LoVo (cell line): ENCODE measurements around the gene WSCD2.

Source experiments
- DNase-seq: peaks from one replicate; pipeline ENCODE4 v3.0.0-alpha.2; 2016; ENCODE audit warnings: low spot score

Gene WSCD2

DNA sequence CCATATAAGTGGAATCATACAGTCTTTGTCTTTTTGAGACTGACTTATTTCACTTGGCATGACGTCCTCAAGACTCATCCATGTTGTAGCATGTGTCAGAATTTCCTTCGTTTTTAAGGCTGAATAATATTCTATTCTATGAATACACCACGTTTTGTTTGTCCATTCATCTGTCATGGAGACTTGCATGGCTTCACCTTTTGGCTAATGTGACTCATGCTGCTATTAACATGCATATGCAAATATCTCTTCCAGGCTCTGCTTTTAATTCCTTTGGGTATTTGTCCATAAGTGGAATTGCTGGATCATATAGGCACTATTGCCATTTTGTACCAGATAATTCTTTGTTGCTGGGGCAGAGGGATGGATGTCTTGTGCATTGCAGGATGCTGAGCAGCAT, 19.6 kb upstream of the WSCD2 start:
- no peak for DNase-seq

DNA sequence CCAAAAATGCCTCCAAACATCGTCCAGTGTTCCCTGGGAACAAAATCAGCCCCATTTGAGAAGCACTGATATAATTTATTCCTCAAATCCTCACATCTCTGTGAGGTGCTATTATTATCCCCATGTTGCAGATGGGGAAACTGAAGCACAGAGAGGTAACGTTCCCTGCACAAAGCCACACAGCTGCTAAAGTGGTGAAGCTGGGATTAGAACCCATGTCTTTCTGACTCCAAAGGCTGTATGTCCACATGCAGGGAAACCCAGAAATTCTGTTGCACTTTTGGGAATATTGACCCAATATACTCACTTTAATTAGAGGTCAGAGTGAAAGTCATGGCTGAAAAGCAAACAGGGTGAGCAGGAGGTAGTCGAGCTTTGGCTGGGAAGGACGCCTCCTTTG, 19.1 kb upstream of the WSCD2 start:
- no peak for DNase-seq

DNA sequence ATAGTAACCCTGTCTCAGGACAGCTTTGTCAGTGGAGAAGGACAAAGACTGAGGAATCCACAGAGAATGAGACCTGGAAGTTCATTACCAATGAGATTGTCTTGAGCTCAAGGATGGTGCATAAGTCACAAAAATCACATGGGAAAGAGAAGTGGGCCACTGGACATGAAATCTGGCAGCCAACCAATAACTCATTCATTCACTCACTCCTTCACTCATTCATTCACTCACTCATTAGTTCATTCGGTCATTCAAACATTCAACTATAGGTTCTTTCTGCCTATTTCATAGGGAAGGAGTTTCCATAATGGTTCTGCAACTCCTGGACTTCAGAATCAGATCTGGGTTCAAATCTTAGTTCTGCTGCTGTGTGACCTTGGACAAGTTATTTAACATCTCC, 18.2 kb upstream of the WSCD2 start:
- no peak for DNase-seq

DNA sequence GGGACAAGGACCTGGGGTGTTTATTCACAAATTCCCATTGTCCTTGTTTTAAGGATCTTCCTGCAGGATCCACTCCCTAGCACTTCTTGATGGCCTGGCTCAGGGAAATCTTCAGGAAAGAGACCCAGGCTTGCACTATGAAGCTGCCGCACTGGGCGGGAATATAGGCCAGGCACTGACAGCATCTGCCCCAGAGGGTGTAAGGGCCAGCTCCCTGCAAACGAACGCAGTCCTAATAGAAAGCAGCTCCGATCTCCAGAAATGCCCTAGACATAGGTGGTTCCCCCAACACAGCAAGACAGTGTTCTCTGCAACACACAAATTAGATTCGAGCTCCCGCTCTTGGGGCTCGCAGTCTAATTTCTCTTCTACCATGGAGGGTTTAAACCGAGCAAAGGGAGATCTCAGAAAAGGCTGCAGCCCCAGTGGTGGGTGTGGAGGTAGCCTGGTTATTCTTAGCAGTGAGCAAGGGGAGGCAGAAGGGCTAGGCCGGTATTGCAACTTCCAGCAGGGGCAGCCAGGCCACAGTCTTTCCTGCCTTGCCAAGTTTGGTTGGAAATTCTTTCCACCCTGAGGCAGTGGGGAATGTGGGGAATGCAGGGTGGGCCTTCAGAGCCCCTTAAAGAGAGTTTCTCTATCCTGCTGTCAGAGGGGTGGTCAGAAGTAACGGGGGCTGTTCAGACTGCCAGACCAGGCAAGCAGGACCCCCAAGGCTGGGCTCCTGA, 16.1 kb upstream of the WSCD2 start:
- no peak for DNase-seq

DNA sequence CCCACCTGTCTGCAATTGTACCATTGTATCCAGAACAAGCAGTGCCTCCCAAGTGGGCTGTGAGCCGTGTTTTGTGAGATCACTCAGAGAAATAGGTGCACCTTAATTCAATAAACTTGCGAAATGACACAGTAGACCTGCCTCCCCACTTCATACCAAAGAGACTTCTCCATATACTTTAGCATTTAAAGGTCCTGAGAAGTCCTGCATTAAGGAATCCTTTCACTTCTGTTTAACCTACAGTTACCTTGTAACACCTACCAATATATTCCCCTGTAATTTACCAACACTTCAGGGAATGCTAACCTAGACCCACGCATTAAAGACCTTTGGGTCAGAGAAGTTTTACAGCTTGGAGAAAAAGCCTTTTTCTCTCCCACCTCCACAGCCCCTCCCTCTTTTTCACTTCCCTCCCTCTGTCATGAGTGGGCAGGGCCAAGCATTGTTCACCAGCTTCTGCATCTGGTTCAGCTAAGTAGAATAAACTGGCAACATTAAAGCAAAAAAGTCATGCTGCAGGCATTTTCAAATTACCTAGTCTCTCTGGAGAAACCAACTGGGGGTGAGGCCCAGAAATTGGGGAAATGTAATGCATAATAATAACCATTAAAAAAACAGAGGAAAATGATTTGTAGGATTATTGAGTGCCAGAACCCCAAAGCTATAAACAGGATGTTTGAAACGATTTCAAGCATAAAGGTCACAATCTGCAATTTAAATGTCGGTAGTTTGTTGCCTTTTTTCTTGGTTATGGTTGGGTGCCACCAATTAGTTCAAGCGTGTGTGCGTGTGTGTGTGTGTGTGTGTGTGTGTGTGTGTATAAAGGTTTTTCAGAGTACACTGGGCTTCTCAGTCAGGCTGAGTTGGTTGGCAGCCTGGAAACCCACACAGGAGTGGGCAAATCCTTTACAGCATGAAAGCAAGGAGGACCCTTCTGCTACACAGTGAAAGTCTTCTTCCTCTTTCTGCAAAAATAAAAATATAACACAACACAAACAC, 13.7 kb upstream of the WSCD2 start:
- no peak for DNase-seq

DNA sequence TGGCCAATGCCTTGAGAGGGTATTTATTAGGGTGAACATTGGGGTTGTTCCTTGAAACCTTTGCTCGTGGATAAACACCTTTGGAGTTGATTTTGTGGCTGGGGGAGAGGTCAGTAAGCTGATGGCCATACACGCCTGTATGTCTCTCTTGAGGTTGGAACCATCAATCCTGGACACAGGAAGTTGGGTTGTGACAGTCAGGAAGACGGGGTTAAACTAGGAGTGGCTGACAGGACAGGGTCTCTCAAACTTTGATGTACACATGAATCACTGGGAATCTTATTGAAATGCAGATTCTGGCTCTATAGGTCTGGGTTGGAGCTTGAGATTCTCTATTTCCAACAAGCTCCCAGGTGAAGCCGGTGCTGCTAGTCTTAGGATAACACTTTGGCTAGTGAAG, 12.8 kb upstream of the WSCD2 start:
- DNase-seq, result no peak

DNA sequence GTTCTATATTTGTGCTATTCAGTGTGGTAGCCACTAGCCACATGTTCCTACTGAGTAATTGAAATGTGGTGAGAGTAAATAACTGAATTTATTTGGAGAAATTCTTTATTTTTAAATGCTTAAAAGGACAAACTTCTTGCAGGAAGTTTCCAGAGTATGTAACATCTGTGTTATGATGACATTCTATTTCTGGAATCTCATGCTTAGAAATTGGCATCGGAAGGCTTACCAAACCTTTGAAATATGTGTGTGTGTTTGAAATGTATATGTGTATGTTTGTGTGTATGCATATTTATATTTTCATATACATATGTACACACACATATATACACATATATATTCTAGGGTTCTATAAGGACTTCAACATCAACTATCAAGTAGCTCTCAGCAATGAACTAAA, 12.4 kb upstream of the WSCD2 start:
- no peak for DNase-seq

DNA sequence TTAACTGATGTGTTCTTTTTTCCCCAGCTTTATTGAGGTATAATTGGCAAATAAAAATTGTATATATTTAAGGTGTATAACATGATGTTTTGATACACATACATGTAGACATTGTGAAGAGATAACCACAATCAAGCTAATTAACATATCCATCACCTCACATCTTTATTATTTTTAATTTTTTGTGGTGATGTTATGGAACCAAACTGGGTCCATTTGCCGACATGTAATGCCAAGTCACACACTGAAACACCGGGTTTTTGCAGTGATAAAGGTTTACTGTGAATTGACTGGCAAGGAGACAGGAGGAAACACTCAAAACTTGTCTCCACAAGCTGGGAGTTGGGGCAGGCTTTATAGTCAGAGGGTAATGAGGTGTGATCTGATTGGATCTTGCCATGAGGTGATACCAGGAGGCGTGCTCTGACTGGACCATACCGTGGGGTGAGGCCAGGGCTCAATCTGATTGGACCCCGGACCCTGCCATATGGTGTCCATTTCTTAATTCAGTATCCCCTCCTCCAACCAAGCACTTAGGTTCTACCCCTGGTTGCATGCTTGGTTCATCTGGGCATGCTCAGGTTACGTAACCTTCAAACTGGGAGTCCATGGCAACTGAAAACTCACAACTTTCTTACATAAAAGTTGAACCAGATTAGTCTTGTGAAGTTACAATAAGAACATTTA, 11.8 kb upstream of the WSCD2 start:
- no peak for DNase-seq

DNA sequence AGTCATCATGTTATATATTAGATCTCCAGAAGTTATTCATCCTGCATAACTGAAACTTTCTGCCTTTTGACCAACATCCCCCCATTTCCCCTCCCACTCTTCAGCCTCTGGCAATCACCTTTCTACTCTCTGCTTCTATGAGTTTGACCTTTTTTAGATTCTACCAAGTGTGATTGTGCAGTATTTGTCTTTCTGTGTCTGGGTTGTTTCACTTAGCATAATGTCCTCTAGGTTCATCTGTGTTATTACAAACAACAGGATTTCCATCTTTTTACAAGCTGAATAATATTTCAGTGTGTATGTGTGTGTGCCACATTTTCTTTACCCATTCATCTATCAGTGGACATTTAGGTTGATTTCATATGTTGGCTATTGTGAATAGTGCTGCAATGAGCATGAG, 11.2 kb upstream of the WSCD2 start:
- DNase-seq, result no peak

DNA sequence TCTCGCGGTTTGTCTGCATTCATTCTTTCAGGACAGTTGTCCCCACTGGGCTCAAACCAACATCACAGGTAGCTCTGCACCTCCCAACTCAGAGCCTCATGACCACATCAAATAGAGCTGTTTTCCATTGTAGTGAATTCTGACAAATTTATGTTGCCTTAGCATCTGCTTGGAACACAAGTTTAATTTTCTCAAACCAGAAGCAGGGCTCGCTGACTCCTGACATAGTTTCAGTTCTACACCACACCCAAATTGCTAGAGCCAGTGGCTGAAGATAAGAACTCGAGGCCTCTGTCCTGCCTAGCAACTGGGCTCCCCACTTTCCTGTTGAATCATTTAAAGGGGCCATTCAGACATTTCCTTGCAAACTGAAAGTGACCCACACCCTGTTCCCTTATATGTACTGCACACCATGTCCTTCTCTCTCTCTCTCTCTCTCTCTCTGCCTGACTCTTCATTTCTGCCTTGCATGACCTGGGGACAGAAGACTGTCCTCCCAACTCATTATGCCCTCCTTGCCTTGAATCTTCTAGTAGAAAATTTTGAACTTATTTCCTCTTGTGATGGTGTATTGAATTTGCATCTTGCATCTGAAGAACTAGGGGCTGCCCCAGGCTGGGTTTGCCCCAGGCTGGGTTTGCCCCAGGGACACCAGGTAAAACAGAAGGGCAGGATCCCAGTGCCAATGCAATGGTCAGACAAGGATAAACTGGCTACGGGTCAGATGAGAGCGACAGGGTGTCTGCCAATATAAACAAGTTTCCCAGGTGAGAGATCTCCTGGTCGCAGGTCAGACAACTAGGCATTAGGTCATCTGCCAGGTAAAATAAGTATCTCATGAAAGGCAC, 9.7 kb upstream of the WSCD2 start:
- peak; percentile 12 for DNase-seq

DNA sequence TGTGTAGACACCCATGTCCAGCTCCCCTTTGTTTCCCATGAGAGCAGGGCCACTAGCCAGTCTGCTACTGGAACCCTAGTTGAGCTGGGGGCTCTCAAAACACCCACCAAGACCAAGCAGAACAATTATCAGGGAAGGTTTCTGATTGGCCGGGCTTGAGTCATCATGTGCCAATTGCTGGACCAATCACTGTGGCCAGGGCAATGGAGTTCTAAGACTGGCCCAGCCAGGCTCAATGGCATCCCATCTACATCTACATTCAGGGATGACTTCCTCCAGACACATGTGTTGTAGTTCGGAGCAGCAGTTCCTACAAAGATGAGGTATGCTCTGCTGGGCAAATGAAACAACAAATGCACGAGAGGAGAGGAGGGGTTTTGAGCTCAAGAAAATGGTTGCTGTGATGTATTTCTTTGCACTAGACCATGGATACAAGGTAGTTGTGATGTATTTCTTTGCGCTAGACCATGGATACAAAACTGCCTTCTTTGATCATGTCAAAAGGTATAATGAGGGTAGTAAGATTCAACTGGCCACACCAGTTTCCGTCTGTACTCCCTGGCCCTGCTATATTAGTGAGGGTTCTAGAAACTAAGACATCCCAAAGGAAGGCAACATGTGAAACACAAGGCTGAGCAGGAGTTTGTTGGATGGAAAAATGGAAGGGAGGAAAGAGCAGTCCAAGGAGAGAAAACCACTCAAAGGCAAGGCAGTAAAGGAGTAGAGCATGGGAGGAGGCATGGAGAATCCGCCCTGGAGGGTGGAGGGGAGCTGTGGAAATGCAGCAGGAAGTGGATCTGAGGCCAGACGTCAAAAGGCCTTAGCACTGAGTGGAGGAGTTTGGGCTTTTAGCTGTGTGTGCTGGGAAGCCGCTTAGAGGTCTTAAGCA, 8.9 kb upstream of the WSCD2 start:
- DNase-seq, result no peak

DNA sequence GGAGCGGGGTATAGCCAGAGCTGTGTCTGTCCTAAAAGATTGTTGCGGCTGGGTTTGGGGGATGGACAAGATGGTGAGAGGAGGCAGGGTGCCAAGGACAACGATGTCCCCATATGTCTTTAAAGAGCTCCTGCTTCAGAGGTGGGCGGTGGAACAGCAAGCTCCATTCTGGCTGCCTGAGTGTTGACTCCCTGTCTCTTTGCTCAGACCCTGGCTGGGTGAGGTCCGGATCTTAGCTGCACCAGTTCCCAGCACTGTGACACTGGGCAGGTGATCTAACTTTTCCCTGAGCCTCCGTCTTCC, 8.3 kb upstream of the WSCD2 start:
- DNase-seq, result no peak

DNA sequence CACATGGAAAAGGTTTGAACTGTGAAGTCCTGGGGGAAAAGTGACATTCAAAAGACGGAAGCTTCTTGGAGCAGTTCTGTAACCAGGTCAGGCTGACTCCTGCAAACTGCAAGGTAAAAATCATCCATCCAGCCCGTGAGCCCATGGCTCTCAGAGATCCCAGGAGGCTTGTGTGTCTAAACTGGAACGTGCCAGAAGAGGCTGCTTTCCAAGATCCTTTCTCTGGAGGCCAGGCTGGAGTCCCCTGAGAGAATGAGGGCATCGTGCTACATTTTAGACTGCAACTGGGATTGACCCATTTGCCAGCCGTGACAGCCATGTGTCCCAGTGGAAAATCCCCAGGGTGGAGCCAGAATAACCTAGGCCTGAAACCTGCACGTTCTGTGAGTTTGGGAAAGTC, 7.8 kb upstream of the WSCD2 start:
- DNase-seq, result no peak

DNA sequence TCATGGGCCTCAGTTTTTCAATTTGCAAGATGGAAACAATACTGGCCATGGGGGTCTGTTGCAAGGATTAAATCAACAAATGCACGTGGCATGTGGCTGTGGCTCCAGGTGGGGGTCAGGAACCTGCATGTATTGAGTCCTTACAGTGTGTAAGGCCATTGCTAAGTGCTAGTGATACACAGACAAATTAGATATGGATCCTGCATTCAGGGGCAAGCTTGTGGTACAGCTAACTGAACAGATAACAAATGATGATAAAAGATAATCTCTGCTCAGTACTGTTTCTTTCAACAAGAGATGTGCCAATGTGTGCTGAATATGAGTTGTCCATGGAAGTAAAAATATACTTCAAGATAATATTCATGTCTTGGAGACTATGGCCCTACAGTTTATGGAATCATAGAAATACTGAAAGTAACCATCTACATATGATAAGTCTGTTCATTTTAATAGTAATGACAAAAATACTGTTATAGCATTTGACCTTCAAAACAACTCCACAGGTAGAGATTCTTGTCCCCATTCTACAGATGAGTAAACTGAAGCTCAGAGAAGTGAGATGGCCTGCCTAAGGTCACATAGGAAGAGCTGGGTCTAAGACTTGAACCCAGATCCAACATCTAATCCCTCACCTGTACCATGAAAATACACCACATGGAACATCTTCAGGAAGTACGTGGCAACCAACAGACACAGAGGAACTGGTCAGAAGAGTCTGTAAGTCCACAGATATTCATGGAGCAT, 7.2 kb upstream of the WSCD2 start:
- no peak for DNase-seq

DNA sequence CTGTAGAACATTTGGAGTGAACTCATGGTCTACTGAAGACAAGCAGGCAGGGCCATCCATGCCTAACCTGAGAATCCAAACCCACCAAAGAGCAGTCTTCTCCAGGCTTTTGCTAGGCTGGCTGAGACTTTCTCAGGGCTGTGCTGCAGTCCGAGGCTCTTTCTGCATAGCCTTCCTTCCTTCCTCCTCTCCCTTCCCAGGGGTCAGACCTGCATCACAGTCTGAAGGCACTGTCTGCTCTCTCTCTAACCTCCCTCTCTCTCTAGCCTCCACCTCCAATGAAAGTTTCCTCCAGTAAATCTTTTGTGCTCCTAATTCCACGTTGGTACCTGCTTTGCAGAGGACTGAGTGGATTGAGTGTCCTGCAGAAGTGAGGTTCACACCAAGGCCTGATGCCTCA, 6.4 kb upstream of the WSCD2 start:
- DNase-seq, result no peak

DNA sequence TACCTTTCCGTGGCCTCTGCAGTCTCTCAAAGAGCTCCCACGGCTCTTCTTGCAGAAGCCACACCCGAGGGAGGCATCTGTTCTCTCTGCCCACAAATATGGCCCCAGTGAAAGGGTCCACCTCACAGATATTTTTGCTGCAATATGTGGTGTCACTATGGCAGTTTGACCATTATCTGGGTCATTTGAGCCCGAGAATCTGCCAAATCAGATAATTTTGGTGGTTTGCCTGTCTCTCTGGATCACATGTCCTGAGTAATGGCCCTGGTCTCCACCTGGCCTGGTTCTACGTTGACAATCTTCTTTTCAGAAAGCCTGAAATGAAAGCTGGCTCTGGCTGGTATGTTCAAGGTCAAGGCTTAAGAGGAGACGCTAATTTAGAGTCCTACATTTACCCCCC, 5.7 kb upstream of the WSCD2 start:
- no peak for DNase-seq

DNA sequence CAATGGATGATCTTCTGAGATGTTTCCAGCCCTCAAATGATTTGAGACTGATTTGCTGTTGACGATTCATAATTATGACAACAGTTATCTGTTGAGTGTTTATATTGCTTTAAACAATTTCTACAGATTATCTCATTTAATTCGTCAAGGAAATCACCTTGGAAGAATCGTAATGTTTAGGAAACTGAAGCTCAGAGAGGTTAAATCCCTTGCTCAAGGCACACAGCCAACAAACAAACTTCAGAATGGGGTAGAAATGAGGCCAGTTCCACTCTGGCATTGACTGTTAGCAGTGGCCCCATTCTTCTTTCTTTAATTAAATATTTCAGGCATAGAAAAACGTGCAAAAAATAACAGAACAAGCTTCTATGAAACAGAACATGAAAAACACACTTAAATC, 4.0 kb upstream of the WSCD2 start:
- DNase-seq, result no peak

DNA sequence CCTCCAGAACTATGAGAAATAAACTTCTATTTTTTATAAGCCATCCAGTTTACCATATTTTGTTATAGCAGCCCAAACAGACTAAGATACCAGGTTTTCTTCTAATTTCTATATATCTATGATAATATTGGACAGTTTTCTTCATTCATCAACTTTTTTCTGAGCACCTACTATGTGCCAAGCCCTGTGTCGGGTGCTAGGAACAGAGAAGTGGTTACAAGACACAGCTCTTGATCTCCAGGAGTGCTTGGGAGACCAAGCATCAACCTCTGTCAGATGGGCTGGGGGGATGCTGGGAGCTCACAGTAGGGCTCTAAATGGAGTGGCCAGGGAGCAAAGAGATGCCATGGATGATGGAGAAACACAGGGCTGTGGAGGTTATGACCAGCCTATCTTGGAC, 2.9 kb upstream of the WSCD2 start:
- no peak for DNase-seq

DNA sequence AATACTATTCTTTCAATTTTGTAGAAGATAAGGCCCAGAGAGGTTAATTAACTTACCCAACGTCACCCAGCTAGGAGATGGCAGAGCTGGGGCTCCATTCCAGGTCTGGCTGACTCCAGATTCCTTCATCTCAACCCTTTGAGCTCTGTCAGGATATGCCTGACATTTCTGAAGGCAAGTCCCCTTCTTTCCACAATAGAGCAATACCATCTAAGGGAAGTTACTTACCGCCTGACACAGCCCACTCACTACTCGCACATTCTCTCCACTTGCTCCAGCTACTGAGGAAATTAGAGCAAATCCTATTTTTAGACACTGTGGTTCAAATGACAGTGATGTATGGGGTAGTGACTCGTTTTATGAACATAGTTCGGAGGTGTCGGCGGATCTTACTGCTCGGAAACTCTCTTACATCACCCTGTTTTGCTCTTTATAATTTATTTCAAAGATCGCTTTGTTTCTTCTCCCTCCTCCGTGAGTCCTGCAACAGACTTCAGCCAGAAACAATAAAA, 2.0 kb upstream of the WSCD2 start:
- DNase-seq, result no peak

DNA sequence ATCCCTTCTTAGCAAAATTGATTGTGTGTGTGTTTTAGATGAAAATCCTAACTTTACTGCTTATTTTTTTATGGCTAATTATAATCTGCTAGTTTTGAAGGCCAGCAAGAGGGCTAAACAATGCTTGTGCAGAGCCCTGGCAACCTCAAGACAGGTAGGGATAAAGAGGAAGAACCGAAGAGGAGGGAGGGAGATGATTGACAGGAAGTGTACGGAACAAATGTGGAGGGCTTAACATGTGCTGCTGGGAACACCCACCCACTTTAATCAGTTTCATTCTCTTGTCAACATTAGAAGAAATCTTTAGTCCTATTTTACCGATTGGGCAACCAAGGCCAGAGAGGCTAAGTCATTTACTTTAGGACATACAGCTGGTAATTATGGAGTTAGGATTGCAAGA, 1.4 kb upstream of the WSCD2 start:
- no peak for DNase-seq
